IMR-90 (cell line): ENCODE results near the gene CHPT1. TPM values are rescaled to one million over a fixed set of nuclear protein-coding genes. Genes with fewer than 3 reads are reported as not detected.

Source experiments
- ATAC-seq: fragments of 200-7000 bp; cut with Tn5 transposase; 2 replicates; pipeline ENCODE4 v1.9.1; 2020; ENCODE audit warnings: low read depth, mild to moderate bottlenecking, moderate library complexity
- BruUV-seq: library from RNA; stranded (reverse); fragments of 400-500 nt; replicated peaks from 2 replicates; lab custom pipeline; 2021; lab: Mats Ljungman, UMichigan
- CTCF ChIA-PET: fragments of 300-600 bp; formaldehyde crosslinking; extraction: SDS; loops from one replicate; lab custom pipeline; 2021; ENCODE audit warnings: antibody characterized with exemption; lab: Yijun Ruan, JAX
- POLR2A ChIA-PET: fragments of 300-600 bp; sonication (Branson Sonifier 250); formaldehyde crosslinking; loops from one replicate; lab custom pipeline; 2022; ENCODE audit warnings: antibody characterized with exemption; ENCODE audit not compliant: unreplicated experiment; lab: Charles Lee
- DNase-seq: peaks from one replicate; pipeline ENCODE4 v3.0.0; 2013
- H2AFZ ChIP-seq: replicated peaks from 2 replicates; pipeline ENCODE3; 2013; ENCODE audit warnings: low read length, mild to moderate bottlenecking; ENCODE audit not compliant: poor library complexity
- H2AK5ac ChIP-seq: 2 replicates; pipeline ENCODE4 v1.6.1; 2013; ENCODE audit warnings: low read depth, low read length, inconsistent platforms
- H2AK9ac ChIP-seq: replicated peaks from 2 replicates; pipeline ENCODE3; 2013; ENCODE audit warnings: mild to moderate bottlenecking, low read depth, low read length, moderate library complexity; ENCODE audit not compliant: poor library complexity
- H2BK120ac ChIP-seq: 2 replicates; pipeline ENCODE4 v1.6.1; 2013; ENCODE audit warnings: low read depth, low read length, inconsistent platforms
- H2BK15ac ChIP-seq: 3 replicates; pipeline ENCODE4 v1.6.1; 2013; ENCODE audit warnings: low read depth, low read length, inconsistent platforms
- H2BK20ac ChIP-seq: 2 replicates; pipeline ENCODE4 v1.6.1; 2013; ENCODE audit warnings: low read depth, mild to moderate bottlenecking, inconsistent platforms, low read length, moderate library complexity
- H2BK5ac ChIP-seq: 2 replicates; pipeline ENCODE4 v1.6.1; 2013; ENCODE audit warnings: mild to moderate bottlenecking, low read depth, low read length, inconsistent platforms; ENCODE audit not compliant: poor library complexity, severe bottlenecking
- H3K14ac ChIP-seq: replicated peaks from 2 replicates; pipeline ENCODE4 v1.6.1; 2013; ENCODE audit warnings: low read depth, low read length, inconsistent platforms
- H3K18ac ChIP-seq: 2 replicates; pipeline ENCODE4 v1.6.1; 2013; ENCODE audit warnings: low read depth, low read length, control low read depth
- H3K23ac ChIP-seq: 2 replicates; pipeline ENCODE4 v1.6.1; 2013; ENCODE audit warnings: low read depth, low read length, inconsistent platforms
- H3K27ac ChIP-seq: 2 replicates; pipeline ENCODE4 v1.5.1; 2013; ENCODE audit warnings: mild to moderate bottlenecking, control low read depth, low read length; ENCODE audit not compliant: insufficient read depth
- H3K27me3 ChIP-seq: 2 replicates; pipeline ENCODE4 v1.6.1; 2013; ENCODE audit warnings: low read length; ENCODE audit not compliant: control insufficient read depth, insufficient read depth
- H3K36me3 ChIP-seq: 2 replicates; pipeline ENCODE4 v1.6.1; 2013; ENCODE audit warnings: low read length, mixed read lengths; ENCODE audit not compliant: control insufficient read depth, insufficient read depth
- H3K4ac ChIP-seq: 2 replicates; pipeline ENCODE4 v1.6.1; 2013; ENCODE audit warnings: low read depth, low read length, inconsistent platforms
- H3K4me1 ChIP-seq: 2 replicates; pipeline ENCODE4 v1.6.1; 2013; ENCODE audit warnings: low read length, mixed read lengths; ENCODE audit not compliant: control insufficient read depth, insufficient read depth
- H3K4me2 ChIP-seq: 2 replicates; pipeline ENCODE4 v1.6.1; 2013; ENCODE audit warnings: low read depth, mild to moderate bottlenecking, control low read depth, low read length, moderate library complexity
- H3K4me3 ChIP-seq: 2 replicates; pipeline ENCODE4 v1.5.1; 2013; ENCODE audit warnings: low read depth, mild to moderate bottlenecking, control low read depth, low read length, moderate library complexity; ENCODE audit not compliant: insufficient read depth
- H3K56ac ChIP-seq: 2 replicates; pipeline ENCODE4 v1.6.1; 2013; ENCODE audit warnings: low read length, inconsistent platforms; ENCODE audit not compliant: insufficient read depth; ENCODE audit errors: extremely low read depth
- H3K79me1 ChIP-seq, 2 experiments: 2 replicates each; pipeline ENCODE4 v1.6.1; 2013; ENCODE audit warnings: low read length in 2 of 2, inconsistent platforms in 1 of 2, low read depth in 1 of 2
- H3K9ac ChIP-seq: 2 replicates; pipeline ENCODE4 v1.6.1; 2013; ENCODE audit warnings: low read depth, low read length, control low read depth
- H3K9me1 ChIP-seq: 2 replicates; pipeline ENCODE4 v1.6.1; 2013; ENCODE audit warnings: low read length, inconsistent platforms; ENCODE audit not compliant: insufficient read depth
- H3K9me3 ChIP-seq: 2 replicates; pipeline ENCODE4 v1.6.1; 2013; ENCODE audit warnings: low read length; ENCODE audit not compliant: control insufficient read depth, insufficient read depth
- H4K20me1 ChIP-seq: 2 replicates; pipeline ENCODE4 v1.6.1; 2013; ENCODE audit warnings: low read length, inconsistent platforms; ENCODE audit not compliant: insufficient read depth
- H4K5ac ChIP-seq: 2 replicates; pipeline ENCODE4 v1.6.1; 2013; ENCODE audit warnings: mild to moderate bottlenecking, low read depth, low read length, control low read depth
- H4K8ac ChIP-seq, 2 experiments: 2 replicates each; pipeline ENCODE4 v1.6.1; 2013; ENCODE audit warnings: low read depth in 2 of 2, low read length in 2 of 2, control low read depth in 1 of 2, inconsistent platforms in 1 of 2
- H4K91ac ChIP-seq: 2 replicates; pipeline ENCODE4 v1.6.1; 2013; ENCODE audit warnings: low read depth, low read length, inconsistent platforms; ENCODE audit not compliant: insufficient read depth
- BHLHE40 ChIP-seq: fragments of 150-350 bp; IDR thresholded peaks from 2 replicates; pipeline ENCODE4 v1.6.1; 2016; ENCODE audit warnings: mild to moderate bottlenecking, low read depth, low read length
- CEBPB ChIP-seq: IDR thresholded peaks from 2 replicates; pipeline ENCODE4 v1.6.1; 2012; ENCODE audit warnings: low read depth, low read length, improper control_type of control experiment
- CHD1 ChIP-seq: IDR thresholded peaks from 2 replicates; pipeline ENCODE4 v1.6.1; 2012; ENCODE audit warnings: low read depth, low read length, improper control_type of control experiment
- FOS ChIP-seq: fragments of 150-350 bp; IDR thresholded peaks from 2 replicates; pipeline ENCODE4 v1.6.1; 2016; ENCODE audit warnings: low read depth, low read length
- MAFK ChIP-seq: IDR thresholded peaks from 2 replicates; pipeline ENCODE4 v1.6.1; 2012; ENCODE audit warnings: low read depth, low read length, improper control_type of control experiment
- MAZ ChIP-seq: IDR thresholded peaks from 2 replicates; pipeline ENCODE4 v1.6.1; 2012; ENCODE audit warnings: low read depth, mild to moderate bottlenecking, low read length, improper control_type of control experiment, moderate library complexity, borderline replicate concordance
- MXI1 ChIP-seq: IDR thresholded peaks from 2 replicates; pipeline ENCODE4 v1.6.1; 2012; ENCODE audit warnings: low read depth, mild to moderate bottlenecking, low read length, moderate library complexity, borderline replicate concordance
- NFE2L2 ChIP-seq: fragments of 150-350 bp; IDR thresholded peaks from 2 replicates; pipeline ENCODE4 v1.6.1; 2016; ENCODE audit warnings: low read depth, mild to moderate bottlenecking, low read length
- POLR2A ChIP-seq: IDR thresholded peaks from 2 replicates; pipeline ENCODE4 v1.6.1; 2012; ENCODE audit warnings: mild to moderate bottlenecking, low read depth, low read length
- RAD21 ChIP-seq: IDR thresholded peaks from 2 replicates; pipeline ENCODE4 v1.6.1; 2012; ENCODE audit warnings: low read length, improper control_type of control experiment
- RCOR1 ChIP-seq: IDR thresholded peaks from 2 replicates; pipeline ENCODE4 v1.6.1; 2012; ENCODE audit warnings: mild to moderate bottlenecking, low read length, improper control_type of control experiment; ENCODE audit not compliant: insufficient replicate concordance
- RFX5 ChIP-seq: IDR thresholded peaks from 2 replicates; pipeline ENCODE4 v1.8.0; 2012; ENCODE audit warnings: low read depth, mild to moderate bottlenecking, low read length, moderate library complexity
- SMC3 ChIP-seq: fragments of 150-350 bp; IDR thresholded peaks from 2 replicates; pipeline ENCODE4 v1.6.1; 2016; ENCODE audit warnings: low read depth, mild to moderate bottlenecking, antibody characterized with exemption, low read length, moderate library complexity
- WGBS, 2 experiments: methylation state at CpG; one replicate each; pipeline versions ENCODE4 v1.1.5 to v1.1.7; 2013; ENCODE audit warnings: missing lambda C conversion rate in 2 of 2; ENCODE audit not compliant: insufficient read length in 1 of 2; ENCODE audit errors: extremely low coverage in 2 of 2; 5-methylcytosine and 5-hydroxymethylcytosine counted together
- dilution Hi-C: fragments of 300-500 bp; cut with HindIII; formaldehyde crosslinking; loops from one replicate; pipeline ENCODE4 v1.14.3; 2018; ENCODE audit warnings: low sequenced_read_pairs; ENCODE audit not compliant: unreplicated experiment
- in situ Hi-C: fragments of 300-500 bp; cut with MboI; formaldehyde crosslinking; loops from 3 replicates; pipeline ENCODE4 v1.14.3; 2019; ENCODE audit warnings: low sequenced_read_pairs, inconsistent platforms, mixed read lengths
- intact Hi-C: fragments of 100-400 bp; cut with micrococcal nuclease; formaldehyde crosslinking; loops from 2 replicates; pipeline ENCODE4 v1.10.0; 2022
- polyA plus RNA-seq, 3 experiments: library from polyadenylated mRNA; depleted of rRNA; stranded (reverse); fragments of >200 nt; gene quantifications; 2 replicates each; pipeline ENCODE4 v1.2.3, GENCODE V29; 2012; ENCODE audit warnings: low replicate concordance in 1 of 3
- total RNA-seq: library from RNA; depleted of rRNA; stranded (reverse); fragments of >200 nt; gene quantifications from 2 replicates; pipeline ENCODE4 v1.2.3, GENCODE V29; 2012
- TF ChIP-seq, protein P1 (sequence below): fragments of 150-350 bp; IDR thresholded peaks from 2 replicates; pipeline ENCODE4 v1.6.1; 2016; ENCODE audit warnings: low read depth, mild to moderate bottlenecking, low read length, moderate library complexity, borderline replicate concordance
- TF ChIP-seq, protein P2 (sequence below): fragments of 150-350 bp; IDR thresholded peaks from 2 replicates; pipeline ENCODE4 v1.6.1; 2017; ENCODE audit warnings: mild to moderate bottlenecking, antibody characterized with exemption, low read length, low read depth

CHPT1 gene
- total and polyA plus RNA-seq, 2 of the 4 experiments (the other 2 are of a cell fraction), result 8.1 to 11.7 TPM

DNA sequence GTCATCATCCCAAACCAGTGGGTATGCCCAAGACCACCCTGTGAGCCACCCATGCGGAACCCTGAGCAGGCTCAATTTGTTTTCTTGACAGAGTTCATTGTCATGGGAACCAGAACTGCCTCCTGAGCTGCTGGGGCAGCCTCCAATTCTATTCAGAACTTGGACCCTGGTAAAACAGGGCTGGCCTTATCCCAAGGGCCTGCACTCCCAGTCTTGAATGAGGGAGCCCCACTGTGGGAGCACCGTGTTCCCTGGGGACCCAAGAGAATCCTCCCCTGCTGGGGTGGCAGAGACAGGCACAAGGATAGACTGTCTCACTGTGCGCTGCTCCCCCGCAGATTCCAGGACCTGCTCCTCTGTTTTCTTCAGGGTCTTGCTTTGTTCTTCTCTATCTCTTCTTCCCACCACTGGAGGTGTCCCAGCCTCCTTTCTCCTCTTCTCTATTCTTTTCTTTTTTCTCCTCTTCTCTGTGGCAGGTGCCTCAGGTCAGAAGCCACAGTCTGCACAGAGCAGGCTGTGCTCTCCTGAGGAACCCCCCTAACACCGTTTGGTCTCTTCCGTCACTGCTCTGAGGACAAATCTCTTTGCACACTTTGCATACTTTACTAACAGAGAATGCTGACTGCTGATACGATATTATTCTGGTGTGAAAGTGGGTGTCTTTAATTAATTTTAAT, 31.2 kb upstream of the CHPT1 start:
- Histone ChIP-seq H4K8ac (no peak overlapping the region), H3K27ac (no peak overlapping the region), H3K4ac (no peak overlapping the region), H3K4me3 (no peak overlapping the region), H2AK5ac (no peak overlapping the region), H2AK9ac (no peak overlapping the region), H3K4me1 (no peaks in the 10 kb centered on the region), H2BK5ac (no peak overlapping the region), H4K91ac (no peak overlapping the region), H2BK120ac (no peak overlapping the region), H3K9me1 (no peaks in the 10 kb centered on the region), H4K5ac (no peak overlapping the region), H3K56ac (no peak overlapping the region), H3K9me3 (no peaks in the 10 kb centered on the region), H3K18ac (no peak overlapping the region), H2BK15ac (no peak overlapping the region), H3K27me3 (peaks cover 2% of the 10 kb centered on the region; the same call in 1 of the 2 replicates), H3K4me2 (no peak overlapping the region), H2AFZ (no peak overlapping the region), H4K20me1 (no peaks in the 10 kb centered on the region), H3K79me1 (no peaks in the 10 kb centered on the region), H3K23ac (no peak overlapping the region), H3K36me3 (no peaks in the 10 kb centered on the region), H3K9ac (no peak overlapping the region), H2BK20ac (no peak overlapping the region), H3K14ac (no peak overlapping the region)
- intact Hi-C loops, result no loop called here
- no peak for TF ChIP-seq MXI1
- TF ChIP-seq BHLHE40, result no peak
- TF ChIP-seq SMC3, result no peak
- no peak for TF ChIP-seq POLR2A
- TF ChIP-seq RCOR1, result no peak
- no peak for TF ChIP-seq RAD21
- no peak for TF ChIP-seq MAFK
- TF ChIP-seq, protein P1, sequence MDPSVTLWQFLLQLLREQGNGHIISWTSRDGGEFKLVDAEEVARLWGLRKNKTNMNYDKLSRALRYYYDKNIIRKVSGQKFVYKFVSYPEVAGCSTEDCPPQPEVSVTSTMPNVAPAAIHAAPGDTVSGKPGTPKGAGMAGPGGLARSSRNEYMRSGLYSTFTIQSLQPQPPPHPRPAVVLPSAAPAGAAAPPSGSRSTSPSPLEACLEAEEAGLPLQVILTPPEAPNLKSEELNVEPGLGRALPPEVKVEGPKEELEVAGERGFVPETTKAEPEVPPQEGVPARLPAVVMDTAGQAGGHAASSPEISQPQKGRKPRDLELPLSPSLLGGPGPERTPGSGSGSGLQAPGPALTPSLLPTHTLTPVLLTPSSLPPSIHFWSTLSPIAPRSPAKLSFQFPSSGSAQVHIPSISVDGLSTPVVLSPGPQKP, result no peak
- no peak for TF ChIP-seq FOS
- TF ChIP-seq RFX5, result no peak
- TF ChIP-seq, protein P2, sequence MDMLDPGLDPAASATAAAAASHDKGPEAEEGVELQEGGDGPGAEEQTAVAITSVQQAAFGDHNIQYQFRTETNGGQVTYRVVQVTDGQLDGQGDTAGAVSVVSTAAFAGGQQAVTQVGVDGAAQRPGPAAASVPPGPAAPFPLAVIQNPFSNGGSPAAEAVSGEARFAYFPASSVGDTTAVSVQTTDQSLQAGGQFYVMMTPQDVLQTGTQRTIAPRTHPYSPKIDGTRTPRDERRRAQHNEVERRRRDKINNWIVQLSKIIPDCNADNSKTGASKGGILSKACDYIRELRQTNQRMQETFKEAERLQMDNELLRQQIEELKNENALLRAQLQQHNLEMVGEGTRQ, result no peak
- no peak for TF ChIP-seq CHD1
- TF ChIP-seq MAZ, result no peak
- no peak for TF ChIP-seq NFE2L2
- TF ChIP-seq CEBPB, result no peak
- in situ Hi-C loops, result no loop called here
- WGBS, 2 experiments, result 33% methylated on average over 1 of the region's 7 CpGs; no CpG with 5 or more reads in 1 of the 2 experiments
- no peak for ATAC-seq
- dilution Hi-C loops, result no loop called here
- no TSS peak for BruUV-seq
- POLR2A ChIA-PET, result no interaction called here
- no peak for DNase-seq
- CTCF ChIA-PET, result interaction anchor here (0.7 kb wide), 1 partner anchor 226 kb away, joined by 3 read pairs; no protein-coding TSS in a partner anchor
